ENCODE results near the gene CELSR2.
"Not testable (repeated sequence)": the region's sequence is repeated elsewhere in the genome, so short reads cannot be mapped to it uniquely, and the experiment has no call there.

CELSR2 gene

DNA sequence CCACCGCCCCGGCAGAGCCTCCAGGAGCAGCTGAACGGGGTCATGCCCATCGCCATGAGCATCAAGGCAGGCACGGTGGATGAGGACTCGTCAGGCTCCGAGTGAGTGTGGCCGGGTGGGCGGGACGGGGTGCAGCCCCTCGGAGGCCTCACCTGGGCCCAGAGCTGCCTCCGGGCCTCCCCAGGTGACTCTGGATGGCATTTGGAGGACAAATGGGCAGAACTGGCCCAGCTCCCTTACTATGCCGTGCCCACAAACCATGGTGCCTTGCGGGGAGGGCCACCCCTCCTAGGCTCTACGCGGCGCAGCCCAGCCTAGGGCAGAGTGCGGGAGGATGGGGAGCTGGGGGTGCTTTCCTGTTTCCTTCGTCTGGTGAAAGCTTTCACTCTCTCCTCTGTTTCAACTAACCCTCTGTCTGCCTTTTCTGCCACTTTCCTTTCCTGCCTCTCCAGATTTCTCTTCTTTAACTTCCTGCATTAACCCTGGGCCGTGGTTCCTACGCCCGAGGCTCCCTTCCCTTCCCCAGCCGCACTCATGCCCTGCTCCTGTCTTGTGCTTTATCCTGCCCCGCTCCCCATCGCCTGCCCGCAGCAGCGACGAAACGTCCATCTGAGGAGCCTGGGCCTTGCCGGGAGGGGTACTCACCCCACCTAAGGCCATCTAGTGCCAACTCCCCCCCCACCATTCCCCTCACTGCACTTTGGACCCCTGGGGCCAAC is 24.4 kb downstream of the CELSR2 start:
- H3K9me3 Mint-ChIP-seq = no peaks in the 10 kb centered on the region
- H3K36me3 Mint-ChIP-seq = no peaks in the 10 kb centered on the region
- no peak overlapping the region for H3K27ac Mint-ChIP-seq
- no peak for ATAC-seq
- H3K27me3 Mint-ChIP-seq = peaks cover 31% of the 10 kb centered on the region
- H3K4me3 Mint-ChIP-seq = no peak overlapping the region
- peaks cover 6% of the 10 kb centered on the region for H3K4me1 Mint-ChIP-seq

DNA sequence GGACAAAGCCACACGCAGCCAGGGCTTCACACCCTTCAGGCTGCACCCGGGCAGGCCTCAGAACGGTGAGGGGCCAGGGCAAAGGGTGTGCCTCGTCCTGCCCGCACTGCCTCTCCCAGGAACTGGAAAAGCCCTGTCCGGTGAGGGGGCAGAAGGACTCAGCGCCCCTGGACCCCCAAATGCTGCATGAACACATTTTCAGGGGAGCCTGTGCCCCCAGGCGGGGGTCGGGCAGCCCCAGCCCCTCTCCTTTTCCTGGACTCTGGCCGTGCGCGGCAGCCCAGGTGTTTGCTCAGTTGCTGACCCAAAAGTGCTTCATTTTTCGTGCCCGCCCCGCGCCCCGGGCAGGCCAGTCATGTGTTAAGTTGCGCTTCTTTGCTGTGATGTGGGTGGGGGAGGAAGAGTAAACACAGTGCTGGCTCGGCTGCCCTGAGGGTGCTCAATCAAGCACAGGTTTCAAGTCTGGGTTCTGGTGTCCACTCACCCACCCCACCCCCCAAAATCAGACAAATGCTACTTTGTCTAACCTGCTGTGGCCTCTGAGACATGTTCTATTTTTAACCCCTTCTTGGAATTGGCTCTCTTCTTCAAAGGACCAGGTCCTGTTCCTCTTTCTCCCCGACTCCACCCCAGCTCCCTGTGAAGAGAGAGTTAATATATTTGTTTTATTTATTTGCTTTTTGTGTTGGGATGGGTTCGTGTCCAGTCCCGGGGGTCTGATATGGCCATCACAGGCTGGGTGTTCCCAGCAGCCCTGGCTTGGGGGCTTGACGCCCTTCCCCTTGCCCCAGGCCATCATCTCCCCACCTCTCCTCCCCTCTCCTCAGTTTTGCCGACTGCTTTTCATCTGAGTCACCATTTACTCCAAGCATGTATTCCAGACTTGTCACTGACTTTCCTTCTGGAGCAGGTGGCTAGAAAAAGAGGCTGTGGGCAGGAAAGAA is 25.5 kb downstream of the CELSR2 start:
- no peak overlapping the region for H3K4me3 Mint-ChIP-seq
- no peak overlapping the region for H3K27ac Mint-ChIP-seq
- H3K9me3 Mint-ChIP-seq = no peaks in the 10 kb centered on the region
- peaks cover 31% of the 10 kb centered on the region for H3K27me3 Mint-ChIP-seq
- peaks cover 6% of the 10 kb centered on the region for H3K4me1 Mint-ChIP-seq
- no peak for ATAC-seq
- H3K36me3 Mint-ChIP-seq = no peaks in the 10 kb centered on the region

DNA sequence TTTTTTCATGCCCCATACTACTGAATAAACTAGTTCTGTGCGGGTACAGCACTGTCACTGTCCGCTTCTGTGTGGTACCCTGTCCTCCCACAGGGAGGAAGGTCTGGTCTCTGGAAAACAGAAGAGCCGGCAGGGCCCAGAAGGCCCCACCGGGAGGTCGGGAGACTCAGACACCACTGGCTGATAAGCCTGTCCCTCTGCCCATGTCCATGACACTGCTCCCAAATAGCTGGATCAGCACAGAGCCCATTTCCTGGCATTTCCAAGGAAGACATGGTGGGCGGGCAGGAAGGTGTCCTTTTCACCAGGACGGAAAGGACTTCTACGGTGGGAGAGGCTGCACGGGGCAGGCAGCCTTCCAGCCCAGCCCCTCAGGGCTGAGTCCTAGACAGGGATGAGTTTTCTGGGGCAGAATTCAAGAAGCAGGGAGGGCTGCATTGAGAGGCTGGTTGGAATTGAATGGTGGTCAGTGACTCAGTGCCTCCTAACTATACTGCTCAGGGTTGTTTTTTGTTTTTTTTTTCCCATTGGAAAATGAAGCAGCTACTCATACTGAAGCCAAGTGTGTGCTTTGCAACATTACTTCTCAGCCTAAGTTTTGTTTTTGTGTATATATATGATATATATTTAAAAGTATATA is 26.5 kb downstream of the CELSR2 start:
- H3K27ac Mint-ChIP-seq = no peak overlapping the region
- peaks cover 31% of the 10 kb centered on the region for H3K27me3 Mint-ChIP-seq
- no peaks in the 10 kb centered on the region for H3K36me3 Mint-ChIP-seq
- peaks cover 6% of the 10 kb centered on the region for H3K4me1 Mint-ChIP-seq
- no peaks in the 10 kb centered on the region for H3K9me3 Mint-ChIP-seq
- no peak overlapping the region for H3K4me3 Mint-ChIP-seq
- no peak for ATAC-seq

DNA sequence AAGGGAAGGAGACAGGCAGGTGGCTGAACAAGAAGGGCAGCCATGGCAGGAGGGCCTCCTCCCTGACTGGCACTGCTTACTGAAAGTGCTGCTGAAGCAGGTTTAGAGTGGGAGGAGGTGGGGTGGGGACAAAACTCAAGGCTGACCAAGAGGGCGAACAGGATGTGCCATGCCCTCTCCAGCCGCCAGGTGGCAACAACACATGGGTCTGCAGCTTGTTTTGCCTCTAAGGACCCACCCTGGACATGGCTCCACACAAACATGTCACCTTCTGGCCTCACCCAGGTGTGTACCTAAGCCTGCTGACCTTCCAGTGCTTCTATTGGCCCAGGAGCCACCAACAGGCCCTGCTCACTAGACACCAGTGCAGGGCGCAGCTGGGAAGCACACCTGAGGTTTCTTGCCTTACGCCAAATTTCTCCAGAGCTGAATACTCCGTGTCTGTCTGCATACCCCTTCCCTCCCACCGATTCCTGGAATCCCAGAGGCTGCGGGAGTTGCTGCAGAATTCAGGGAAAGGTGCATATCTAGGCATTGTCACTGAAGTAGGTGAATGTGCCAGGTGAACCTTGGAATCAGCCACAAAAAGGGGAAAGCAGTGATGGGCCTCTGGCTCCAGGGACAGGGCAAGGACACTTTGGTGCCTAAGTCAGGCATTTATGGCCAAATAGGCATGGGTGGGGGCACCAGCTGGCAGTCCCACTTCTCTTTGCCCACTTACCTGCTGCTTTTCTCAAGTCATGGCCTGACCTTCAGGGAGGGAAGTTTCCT is 28.3 kb downstream of the CELSR2 start:
- no peak overlapping the region for H3K4me3 Mint-ChIP-seq
- ATAC-seq = peak; percentile 69
- H3K27me3 Mint-ChIP-seq = peaks cover 27% of the 10 kb centered on the region
- H3K9me3 Mint-ChIP-seq = no peaks in the 10 kb centered on the region
- H3K4me1 Mint-ChIP-seq = peaks cover 6% of the 10 kb centered on the region
- no peak overlapping the region for H3K27ac Mint-ChIP-seq
- H3K36me3 Mint-ChIP-seq = no peaks in the 10 kb centered on the region

DNA sequence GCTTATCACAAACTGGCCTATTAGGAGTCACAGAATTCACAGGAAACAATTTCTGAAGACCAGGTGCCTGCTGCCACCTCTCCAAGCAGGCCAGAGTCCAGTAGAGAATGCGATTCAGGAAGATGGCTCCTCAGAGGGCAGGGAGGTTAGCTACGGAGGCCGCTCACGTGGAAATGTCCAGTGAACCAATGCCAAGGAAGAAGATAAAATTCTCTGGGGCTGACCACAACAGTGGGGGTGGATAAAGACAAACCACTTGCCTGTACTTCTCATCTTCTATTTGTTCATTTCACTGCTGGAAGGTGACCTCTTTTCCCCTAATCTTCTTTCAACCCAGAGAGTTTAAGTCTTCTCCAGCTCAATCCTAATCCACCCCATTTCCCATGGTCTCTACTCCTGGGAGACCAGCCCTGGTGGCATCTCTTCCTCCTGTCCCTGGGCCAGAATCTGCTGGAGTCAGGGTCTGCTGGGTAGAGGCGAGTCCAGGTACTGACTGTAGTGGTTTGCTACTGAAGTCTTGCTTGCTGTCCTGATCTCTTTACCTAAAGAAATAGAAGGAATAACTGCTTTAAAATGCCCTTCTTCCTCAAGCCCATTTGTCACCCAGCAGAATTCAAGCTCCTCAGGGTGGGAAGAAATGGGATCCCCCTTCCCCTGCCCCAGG is 30.4 kb downstream of the CELSR2 start:
- H3K4me3 Mint-ChIP-seq = no peak overlapping the region
- H3K9me3 Mint-ChIP-seq = no peaks in the 10 kb centered on the region
- peaks cover 9% of the 10 kb centered on the region for H3K27me3 Mint-ChIP-seq
- H3K36me3 Mint-ChIP-seq = no peaks in the 10 kb centered on the region
- no peak for ATAC-seq
- H3K4me1 Mint-ChIP-seq = peaks cover 13% of the 10 kb centered on the region
- no peak overlapping the region for H3K27ac Mint-ChIP-seq

DNA sequence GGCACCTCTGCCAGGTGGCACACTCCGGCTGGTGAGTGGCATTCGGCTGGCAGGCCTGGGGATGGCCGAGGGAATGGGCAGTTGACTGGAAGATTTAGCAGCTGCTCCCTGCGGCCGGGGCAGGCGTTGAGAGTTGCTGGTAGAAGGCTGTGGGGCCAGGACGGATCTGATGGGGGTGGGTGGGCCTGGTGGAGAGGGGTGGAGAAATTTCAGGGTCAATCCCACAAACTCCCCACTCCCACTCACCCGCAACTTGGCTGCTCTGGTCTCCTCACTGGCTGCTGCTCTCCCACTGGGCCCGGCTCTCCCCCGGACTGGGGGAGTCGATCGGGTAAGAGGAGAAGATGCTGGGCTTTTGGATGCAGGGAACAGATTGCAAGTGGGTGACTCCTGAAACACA is 31.5 kb downstream of the CELSR2 start:
- Mint-ChIP-seq H3K4me1 (peaks cover 13% of the 10 kb centered on the region), H3K27ac (no peak overlapping the region), H3K4me3 (no peak overlapping the region), H3K36me3 (no peaks in the 10 kb centered on the region), H3K9me3 (no peaks in the 10 kb centered on the region), H3K27me3 (no peaks in the 10 kb centered on the region)
- ATAC-seq = no peak

DNA sequence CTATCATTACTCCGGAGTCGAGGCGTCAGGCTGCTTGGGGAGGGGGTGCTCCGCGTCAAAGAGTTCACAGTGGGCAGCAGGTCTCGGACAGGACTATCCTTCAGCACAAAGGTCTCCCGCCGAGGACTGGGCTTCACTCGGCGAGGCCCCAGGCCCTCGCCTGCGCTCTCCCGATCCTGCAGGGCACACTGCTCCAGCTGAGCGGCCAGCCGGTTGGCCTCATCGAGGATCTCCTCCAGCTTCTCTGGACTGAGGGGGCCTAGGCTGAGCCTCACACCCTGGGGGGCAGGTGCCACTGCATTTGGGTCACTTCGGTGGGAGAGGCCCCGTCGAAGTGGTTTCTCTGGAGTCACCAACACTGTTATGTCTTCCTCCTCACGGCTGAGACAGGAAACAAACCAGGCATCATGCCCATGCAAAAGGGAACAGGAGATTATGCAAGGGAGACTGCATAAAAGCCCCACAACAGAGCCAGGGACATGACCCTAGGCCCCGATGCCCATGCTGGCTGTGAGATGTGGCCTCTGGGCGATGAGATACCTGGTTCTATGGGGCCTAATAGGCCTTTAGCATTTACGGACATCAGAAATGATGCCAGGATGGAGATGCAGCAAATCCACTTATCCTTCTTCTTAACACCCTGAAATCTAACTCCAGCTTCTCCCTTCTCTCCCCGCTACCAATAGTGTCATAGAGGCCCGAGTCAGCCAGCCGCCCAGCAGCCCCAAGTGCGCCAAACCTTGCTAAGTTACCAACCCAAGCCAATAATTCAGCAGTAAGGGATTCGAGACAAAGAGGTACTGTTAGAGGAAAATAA is 32.5 kb downstream of the CELSR2 start:
- no peak for ATAC-seq

DNA sequence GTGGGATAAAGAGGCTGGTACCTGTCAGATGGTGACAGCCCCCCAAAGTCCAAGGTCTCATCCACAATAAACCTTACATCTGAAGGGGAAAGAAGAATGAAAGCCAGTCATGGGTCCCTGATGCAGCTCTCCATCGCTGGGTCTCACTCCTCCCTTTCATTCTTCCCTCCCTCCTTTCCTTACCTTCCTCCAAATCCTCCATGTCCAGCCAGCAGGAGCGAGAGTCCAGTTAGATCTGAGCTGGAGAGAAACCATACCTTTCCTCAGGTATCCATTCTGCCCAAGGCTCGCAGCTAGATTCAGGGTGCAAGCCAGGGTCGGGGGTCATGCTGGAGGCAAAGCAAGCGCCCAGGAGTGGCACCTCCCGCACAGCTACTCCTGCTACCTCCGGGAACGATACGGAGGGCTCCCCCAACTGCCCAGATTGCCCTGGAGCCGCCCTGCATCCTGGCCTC is 33.2 kb downstream of the CELSR2 start:
- Mint-ChIP-seq H3K9me3 (no peaks in the 10 kb centered on the region), H3K27me3 (no peaks in the 10 kb centered on the region), H3K27ac (peak overlapping the region; percentile 60), H3K4me1 (peaks cover 7% of the 10 kb centered on the region), H3K36me3 (no peaks in the 10 kb centered on the region), H3K4me3 (peak overlapping the region; percentile 89)
- ATAC-seq = no peak

More for the DNA sequence above, 32.5 kb downstream of the CELSR2 start:
- H3K9me3 Mint-ChIP-seq = no peaks in the 10 kb centered on the region
- no peaks in the 10 kb centered on the region for H3K36me3 Mint-ChIP-seq
- H3K27me3 Mint-ChIP-seq = no peaks in the 10 kb centered on the region
- H3K4me1 Mint-ChIP-seq = peaks cover 13% of the 10 kb centered on the region
- H3K4me3 Mint-ChIP-seq = peak overlapping the region; percentile 44
- no peak overlapping the region for H3K27ac Mint-ChIP-seq

DNA sequence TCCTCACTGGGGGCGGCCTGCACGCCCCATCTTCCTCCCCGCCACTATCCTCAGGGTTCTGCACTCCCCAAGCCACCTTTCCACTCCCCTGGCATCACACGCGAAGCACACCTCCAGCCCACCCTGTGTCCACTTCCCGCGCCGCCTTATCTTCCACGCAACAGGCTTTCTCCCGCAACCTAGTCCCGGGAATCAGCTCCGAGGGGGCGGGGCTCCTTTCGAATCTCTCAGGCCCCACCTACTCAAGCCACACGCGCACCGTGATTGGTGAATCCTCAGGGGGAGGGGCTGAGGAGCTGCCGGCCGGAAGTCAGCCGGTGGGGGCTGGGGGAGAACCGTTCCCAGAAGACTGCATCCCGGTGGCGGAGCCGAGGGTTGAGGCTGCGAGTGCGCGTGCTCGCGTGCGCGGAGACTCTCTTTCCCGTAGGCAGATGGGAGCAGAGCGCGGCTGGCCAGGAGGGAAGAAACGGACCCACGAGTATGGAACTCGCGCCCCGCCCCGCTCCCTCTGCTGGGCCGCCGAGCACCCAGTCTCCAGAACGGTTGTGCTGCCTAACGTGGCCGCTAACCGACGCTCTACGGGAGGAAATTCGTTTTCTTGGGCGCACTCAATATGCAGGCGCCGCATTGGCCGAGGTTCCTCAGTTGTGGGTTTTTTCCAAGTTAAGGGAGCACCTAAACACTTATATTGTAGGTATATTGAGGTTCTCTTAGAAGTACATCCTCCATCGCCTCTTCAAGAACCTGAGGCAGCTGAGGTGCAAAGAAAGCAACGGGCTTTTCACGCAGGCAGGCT is 33.8 kb downstream of the CELSR2 start, which contains the start of gene PSRC1:
Gene PSRC1, minus strand, starts transcription at position 194 of the 796 bp plus-strand sequence.
- Mint-ChIP-seq H3K27ac (peak within 1 kb of the TSS; percentile 60), H3K27me3 (no peaks in the 10 kb centered on the region), H3K9me3 (no peaks in the 10 kb centered on the region), H3K4me1 (peaks cover 7% of the 10 kb centered on the region), H3K36me3 (no peaks in the 10 kb centered on the region), H3K4me3 (peak within 1 kb of the TSS; percentile 89)
- peak; percentile 97 for ATAC-seq

DNA sequence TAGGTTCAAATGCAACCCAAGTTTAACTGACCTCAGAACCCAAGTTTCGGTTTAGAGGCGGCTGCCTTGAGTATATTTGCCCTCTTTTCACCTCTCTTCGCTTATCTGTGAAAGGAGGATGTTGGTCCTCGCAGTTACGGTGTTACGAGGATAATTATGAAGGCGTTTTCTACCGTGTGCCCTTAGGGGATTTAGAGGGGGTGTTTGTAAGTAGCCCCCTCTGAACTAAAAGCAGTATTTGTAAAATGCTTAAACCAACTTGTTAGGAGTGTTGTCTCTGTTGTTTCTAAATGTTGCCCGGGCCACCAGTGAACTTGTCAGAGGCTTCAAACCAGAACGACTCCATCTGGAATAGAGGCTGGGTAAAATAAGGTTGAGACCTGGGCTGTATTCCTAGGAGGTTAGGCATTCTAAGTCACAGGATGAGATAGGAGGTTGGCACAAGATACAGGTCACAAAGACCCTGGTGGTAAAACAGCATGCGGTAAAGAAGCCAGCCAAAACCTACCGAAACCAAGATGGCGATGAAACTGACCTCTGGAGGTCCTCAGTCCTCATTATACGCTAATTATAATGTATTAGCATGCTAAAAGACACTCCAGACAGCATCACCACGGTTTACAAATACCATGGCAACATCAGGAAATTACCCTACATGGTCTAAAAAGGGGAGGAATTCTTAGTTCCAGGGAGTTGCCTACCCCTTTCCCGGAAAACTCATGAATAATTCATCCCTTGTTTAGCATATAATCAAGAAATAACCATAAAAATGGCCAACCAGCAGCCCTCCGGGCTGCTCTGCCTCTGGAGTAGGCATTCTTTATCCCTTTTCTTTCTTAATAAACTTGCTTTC is 34.6 kb downstream of the CELSR2 start:
- no peak for ATAC-seq
- Mint-ChIP-seq H3K4me1 (peaks cover 7% of the 10 kb centered on the region), H3K27me3 (no peaks in the 10 kb centered on the region), H3K27ac (peak overlapping the region; percentile 60), H3K4me3 (peak overlapping the region; percentile 89), H3K9me3 (no peaks in the 10 kb centered on the region), H3K36me3 (no peaks in the 10 kb centered on the region)

DNA sequence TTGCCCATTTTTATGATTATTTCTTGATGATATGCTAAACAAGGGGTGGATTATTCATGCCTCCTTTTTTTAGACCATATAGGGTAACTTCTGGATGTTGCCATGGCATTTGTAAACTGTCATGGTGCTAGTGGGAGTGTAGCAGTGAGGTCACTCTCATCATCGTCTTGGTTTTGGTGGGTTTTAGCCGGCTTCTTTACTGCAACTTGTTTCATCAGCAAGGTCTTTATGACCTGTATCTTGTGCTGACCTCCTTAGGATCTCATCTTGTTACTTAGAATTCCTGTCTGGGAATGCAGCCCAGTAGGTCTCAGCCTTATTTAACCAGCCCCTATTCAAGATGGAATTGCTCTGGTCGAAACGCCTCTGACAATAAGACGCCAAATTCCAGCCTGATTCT is 37.4 kb downstream of the CELSR2 start:
- not testable (repeated sequence) for ATAC-seq, H3K4me3 Mint-ChIP-seq, H3K27ac Mint-ChIP-seq, H3K9me3 Mint-ChIP-seq, H3K36me3 Mint-ChIP-seq, H3K27me3 Mint-ChIP-seq, H3K4me1 Mint-ChIP-seq

DNA sequence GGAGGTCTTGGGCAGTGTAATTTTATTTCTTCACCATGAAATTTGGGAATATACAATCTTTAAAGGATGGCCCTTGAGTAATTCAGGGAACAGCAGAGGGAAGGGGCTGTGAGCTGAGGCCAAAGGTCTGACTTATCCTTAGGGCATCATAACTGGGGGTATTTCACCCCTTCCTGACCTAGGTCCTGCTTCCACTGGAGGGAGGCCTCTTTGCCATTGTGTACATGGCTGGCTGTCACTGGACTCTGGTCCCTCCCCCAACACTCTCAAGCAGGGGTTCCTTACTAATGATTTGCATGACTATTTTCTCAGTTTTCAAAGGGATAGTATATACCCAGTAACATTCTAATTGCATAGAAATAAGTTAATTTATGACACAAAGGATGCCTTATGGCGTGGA is 40.8 kb downstream of the CELSR2 start:
- H3K36me3 Mint-ChIP-seq = no peaks in the 10 kb centered on the region
- H3K27ac Mint-ChIP-seq = no peak overlapping the region
- H3K27me3 Mint-ChIP-seq = no peaks in the 10 kb centered on the region
- no peak overlapping the region for H3K4me3 Mint-ChIP-seq
- H3K9me3 Mint-ChIP-seq = no peaks in the 10 kb centered on the region
- no peak for ATAC-seq
- peaks cover 12% of the 10 kb centered on the region for H3K4me1 Mint-ChIP-seq

Data from stimulated activated memory B cell treated with anti-CD40 and anti-IgM and Interleukin-4, amounts not matched to agents 10 μg/mL and 1 μg/mL and 100 μg/mL, for 72 hours (primary cell).